Activated CD8-positive, alpha-beta T cell treated with anti-CD3 and anti-CD28 coated beads, Interleukin-2, amount 10 ng/mL, durations not matched to agents 7 days and 5 days (primary cell): ENCODE data around the gene CKS1B. TPM values are rescaled to one million over a fixed set of nuclear protein-coding genes. Genes with fewer than 3 reads are reported as not detected.

Experiments
- ATAC-seq: fragments of 150-1000 bp; cut with Tn5 transposase; one replicate; pipeline ENCODE4 v1.10.0; 2021; ENCODE audit warnings: moderate library complexity
- CTCF ChIA-PET: fragments of 350-600 bp; sonication (Branson Sonifier 250); formaldehyde crosslinking; loops from one replicate; lab custom pipeline; 2021; ENCODE audit warnings: antibody characterized with exemption; lab: Charles Lee
- POLR2A ChIA-PET: fragments of 350-600 bp; sonication (Branson Sonifier 250); formaldehyde crosslinking; loops from one replicate; lab custom pipeline; 2021; ENCODE audit warnings: antibody characterized with exemption; lab: Charles Lee
- DNase-seq: peaks from one replicate; pipeline ENCODE4 v3.0.0-alpha.2; 2020
- H3K27ac Mint-ChIP-seq: one replicate; pipeline ENCODE4 v1.8.0; 2021; ENCODE audit warnings: mild to moderate bottlenecking, mixed read lengths
- H3K27me3 Mint-ChIP-seq: one replicate; pipeline ENCODE4 v1.8.0; 2021; ENCODE audit warnings: low read depth, mixed read lengths
- H3K36me3 Mint-ChIP-seq: one replicate; pipeline ENCODE4 v1.8.0; 2021; ENCODE audit warnings: low read depth, mixed read lengths
- H3K4me1 Mint-ChIP-seq: one replicate; pipeline ENCODE4 v1.8.0; 2021; ENCODE audit warnings: low read depth, mixed read lengths
- H3K4me3 Mint-ChIP-seq: one replicate; pipeline ENCODE4 v1.8.0; 2021; ENCODE audit warnings: mild to moderate bottlenecking, mixed read lengths
- H3K9me3 Mint-ChIP-seq: one replicate; pipeline ENCODE4 v1.8.0; 2022; ENCODE audit warnings: mixed read lengths; ENCODE audit not compliant: insufficient read depth
- total RNA-seq, 2 experiments: library from RNA; stranded (reverse); gene quantifications; one replicate each; pipeline ENCODE4 v1.2.3, GENCODE V29; 2021

The CKS1B gene
- total RNA-seq, 2 experiments from 2014 or later: 151 to 153 TPM

DNA sequence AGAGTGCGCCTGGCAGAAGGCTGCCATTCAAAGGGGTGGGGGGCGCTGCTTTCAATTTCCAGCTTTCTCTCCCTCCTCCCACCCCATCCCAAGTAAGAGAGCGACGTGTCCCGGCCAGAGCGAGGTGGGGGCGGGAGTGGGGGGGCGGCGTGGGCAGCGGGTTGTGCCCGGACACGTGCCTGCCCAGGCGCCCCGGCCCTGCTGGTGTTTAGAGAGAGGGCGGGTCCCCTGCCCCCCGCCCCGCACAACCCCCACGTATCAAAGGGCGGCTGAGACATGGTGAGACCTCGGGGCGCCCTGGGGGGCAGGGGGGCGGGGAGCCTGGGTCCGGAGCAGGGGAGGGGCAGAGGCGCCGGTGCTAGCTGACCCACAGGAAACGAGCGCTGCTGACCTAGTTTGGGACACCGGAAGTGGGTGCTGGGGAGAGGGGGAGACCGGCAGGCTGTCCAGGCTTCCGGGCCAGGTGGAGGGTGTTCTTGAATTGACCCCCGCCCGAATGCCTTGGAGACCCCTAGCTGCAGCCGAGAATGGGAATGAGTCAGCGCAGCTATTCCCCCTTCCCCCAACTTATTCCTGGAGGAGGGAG, 29.4 kb downstream of the CKS1B start:
- peak overlapping the region; percentile 93 for H3K4me3 Mint-ChIP-seq
- no peaks in the 10 kb centered on the region for H3K9me3 Mint-ChIP-seq
- no peak for ATAC-seq
- H3K4me1 Mint-ChIP-seq: peaks cover 62% of the 10 kb centered on the region
- POLR2A ChIA-PET: interaction anchor here (1.8 to 2.1 kb wide), 2 partner anchors 21 to 29 kb away, joined by 6 to 8 read pairs; partner anchors contain the start of genes CKS1B and FLAD1
- H3K27ac Mint-ChIP-seq: peak overlapping the region; percentile 87
- H3K27me3 Mint-ChIP-seq: no peaks in the 10 kb centered on the region
- CTCF ChIA-PET: interaction anchor here (1.0 to 1.4 kb wide), 2 partner anchors 13 to 27 kb away, joined by 3 to 9 read pairs; no protein-coding TSS in a partner anchor
- DNase-seq: no peak
- H3K36me3 Mint-ChIP-seq: peaks cover 7% of the 10 kb centered on the region

DNA sequence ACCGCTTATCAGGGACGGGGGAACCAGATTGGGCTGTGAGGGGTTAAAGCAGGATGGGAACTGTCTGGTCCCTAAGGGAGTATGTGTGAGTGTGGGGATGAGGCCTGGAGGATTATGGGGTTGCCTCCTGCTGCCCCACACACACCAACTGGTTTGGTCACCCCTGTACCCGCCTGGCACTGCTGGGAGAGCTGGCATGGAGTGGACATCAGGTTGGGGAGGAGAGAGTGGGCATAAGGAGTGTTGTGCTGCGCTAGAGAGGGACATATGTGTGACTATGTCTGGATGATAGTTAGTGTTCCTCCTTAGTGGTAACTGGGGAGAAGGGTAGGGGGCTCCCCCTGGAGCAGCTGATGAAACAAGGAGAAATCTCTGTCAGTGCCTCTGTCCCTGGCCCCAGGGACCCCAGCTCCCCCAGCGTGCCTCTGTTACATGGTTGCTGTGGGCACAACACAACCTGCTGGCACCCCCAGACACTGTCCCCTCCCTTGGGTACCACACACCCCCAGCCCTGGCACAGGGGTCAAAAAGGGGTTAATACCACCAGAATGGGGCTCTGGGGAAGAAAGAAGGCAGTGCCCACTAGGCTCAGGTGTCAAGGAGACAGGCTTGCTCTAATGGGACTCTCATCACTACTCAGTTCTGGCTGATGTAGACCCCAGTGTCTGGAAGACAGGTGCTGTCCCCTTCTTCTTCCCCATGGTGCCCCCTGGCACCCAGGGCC, 30.0 kb downstream of the CKS1B start:
- ATAC-seq: no peak
- peak overlapping the region; percentile 85 for H3K27ac Mint-ChIP-seq
- peaks cover 7% of the 10 kb centered on the region for H3K36me3 Mint-ChIP-seq
- DNase-seq: no peak
- H3K4me1 Mint-ChIP-seq: peaks cover 63% of the 10 kb centered on the region
- H3K27me3 Mint-ChIP-seq: no peaks in the 10 kb centered on the region
- POLR2A ChIA-PET: interaction anchor here (2.1 kb wide), 1 partner anchor 29 kb away, joined by 8 read pairs; the partner anchor contains the start of gene CKS1B
- H3K4me3 Mint-ChIP-seq: peak overlapping the region; percentile 93
- CTCF ChIA-PET: interaction anchor here (1.4 kb wide), 1 partner anchor 13 kb away, joined by 9 read pairs; no protein-coding TSS in a partner anchor
- H3K9me3 Mint-ChIP-seq: no peaks in the 10 kb centered on the region

DNA sequence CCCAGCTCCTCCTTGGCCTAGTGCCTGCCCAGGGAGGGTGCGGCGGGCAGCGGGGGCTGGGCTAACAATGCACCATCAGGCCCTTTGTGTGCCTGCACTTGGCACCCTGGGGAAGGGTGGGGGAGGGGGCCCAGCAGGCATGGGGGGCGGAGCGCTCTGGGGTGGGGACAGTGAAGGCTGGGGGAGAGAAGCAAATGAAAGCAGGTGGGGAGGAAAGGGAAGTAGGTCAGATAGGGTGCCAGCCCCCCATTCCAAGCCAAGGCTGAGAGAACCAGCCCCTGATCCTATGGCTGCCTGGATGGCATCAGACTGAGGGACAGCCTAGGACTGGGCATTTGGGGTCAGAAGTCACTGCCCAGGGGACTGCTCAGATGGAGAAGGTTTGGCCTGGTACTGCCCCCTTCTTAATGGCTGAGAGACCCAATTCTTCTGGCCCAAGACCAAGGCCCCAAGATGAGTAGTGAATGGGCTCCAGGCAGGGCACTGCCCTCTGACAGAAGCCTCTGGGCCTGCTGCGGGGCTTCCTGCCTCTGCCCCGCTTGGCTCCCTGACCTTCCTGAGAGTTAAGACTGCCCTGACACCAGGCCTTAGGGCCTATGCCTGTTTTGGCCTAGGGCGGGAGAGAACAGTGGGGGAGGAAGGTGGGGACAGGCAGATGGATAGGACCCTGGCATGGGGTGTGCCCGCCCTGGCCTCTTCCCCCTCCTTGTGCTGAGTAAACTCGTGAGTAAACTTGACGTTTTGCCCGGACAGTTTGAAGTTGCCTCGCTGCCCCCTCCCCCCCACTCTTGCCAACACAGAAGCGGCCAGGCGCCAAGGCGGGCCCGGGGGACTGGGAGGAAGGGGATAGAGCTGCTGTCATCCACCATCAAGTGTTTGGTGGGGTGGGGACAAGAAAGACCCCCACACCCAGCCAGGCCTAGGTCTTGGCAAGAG, 30.9 kb downstream of the CKS1B start:
- H3K27ac Mint-ChIP-seq: peak overlapping the region; percentile 95
- ATAC-seq (no peak), DNase-seq (no peak)
- no peaks in the 10 kb centered on the region for H3K9me3 Mint-ChIP-seq
- no peaks in the 10 kb centered on the region for H3K27me3 Mint-ChIP-seq
- ChIA-PET CTCF (interaction anchor here (0.9 to 3.1 kb wide), 3 partner anchors 12 to 202 kb away, joined by 3 to 38 read pairs (median 4); no protein-coding TSS in a partner anchor), POLR2A (interaction anchor here (1.8 to 2.1 kb wide), 2 partner anchors 11 to 30 kb away, joined by 4 to 8 read pairs; partner anchors contain the start of gene CKS1B)
- H3K4me1 Mint-ChIP-seq: peaks cover 63% of the 10 kb centered on the region
- H3K4me3 Mint-ChIP-seq: peak overlapping the region; percentile 22
- H3K36me3 Mint-ChIP-seq: peaks cover 7% of the 10 kb centered on the region

DNA sequence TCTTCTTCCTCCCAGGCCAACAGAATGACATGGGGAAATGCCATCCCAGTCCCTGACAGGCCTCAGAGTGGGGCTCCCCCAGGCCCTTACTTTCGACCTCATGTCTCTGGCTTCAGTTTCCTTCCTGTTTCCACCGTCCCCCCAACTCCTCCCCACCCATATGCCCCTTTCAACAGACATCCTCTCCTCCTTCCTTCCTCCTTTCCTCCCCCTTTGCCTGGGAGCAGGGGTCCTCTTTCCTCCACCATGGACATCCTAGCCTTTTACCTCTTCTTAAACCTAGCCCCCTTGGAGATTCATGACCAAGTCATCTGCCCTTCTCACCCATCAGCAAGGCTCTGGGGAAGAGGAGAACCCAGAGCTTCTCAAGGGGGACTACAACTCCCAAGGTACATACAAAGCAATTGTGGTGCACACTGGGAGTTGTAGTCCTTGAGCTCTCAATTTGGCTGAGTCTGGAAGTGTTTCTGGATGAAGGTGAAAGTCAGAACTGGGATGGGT, 32.2 kb downstream of the CKS1B start:
- Mint-ChIP-seq H3K4me3 (peak overlapping the region; percentile 63), H3K27me3 (no peaks in the 10 kb centered on the region), H3K27ac (peak overlapping the region; percentile 95), H3K36me3 (peaks cover 7% of the 10 kb centered on the region), H3K4me1 (peaks cover 72% of the 10 kb centered on the region), H3K9me3 (no peaks in the 10 kb centered on the region)
- peak; percentile 67 for DNase-seq
- ATAC-seq: peak; percentile 45
- POLR2A ChIA-PET: interaction anchor here (0.9 to 1.8 kb wide), 3 partner anchors 10 to 24 kb away, joined by 3 to 4 read pairs (median 4); partner anchors contain the start of gene FLAD1
- CTCF ChIA-PET: interaction anchor here (0.5 to 3.1 kb wide), 8 partner anchors 10 to 687 kb away, joined by 3 to 38 read pairs (median 3); partner anchors contain the start of gene FLAD1

GRCh38 chr1:155007251-155007828, 32.9 kb downstream of the CKS1B start:
- Mint-ChIP-seq H3K27ac (peak overlapping the region; percentile 95), H3K4me3 (no peak overlapping the region), H3K36me3 (peaks cover 9% of the 10 kb centered on the region), H3K9me3 (no peaks in the 10 kb centered on the region), H3K4me1 (peaks cover 78% of the 10 kb centered on the region), H3K27me3 (no peaks in the 10 kb centered on the region)
- no peak for DNase-seq
- ChIA-PET POLR2A (interaction anchor here (0.9 to 1.8 kb wide), 3 partner anchors 9 to 25 kb away, joined by 3 to 4 read pairs (median 4); partner anchors contain the start of gene FLAD1), CTCF (interaction anchor here (0.9 to 3.1 kb wide), 6 partner anchors 8 to 78 kb away, joined by 3 to 38 read pairs (median 4); no protein-coding TSS in a partner anchor)
- peak; percentile 2 for ATAC-seq

DNA sequence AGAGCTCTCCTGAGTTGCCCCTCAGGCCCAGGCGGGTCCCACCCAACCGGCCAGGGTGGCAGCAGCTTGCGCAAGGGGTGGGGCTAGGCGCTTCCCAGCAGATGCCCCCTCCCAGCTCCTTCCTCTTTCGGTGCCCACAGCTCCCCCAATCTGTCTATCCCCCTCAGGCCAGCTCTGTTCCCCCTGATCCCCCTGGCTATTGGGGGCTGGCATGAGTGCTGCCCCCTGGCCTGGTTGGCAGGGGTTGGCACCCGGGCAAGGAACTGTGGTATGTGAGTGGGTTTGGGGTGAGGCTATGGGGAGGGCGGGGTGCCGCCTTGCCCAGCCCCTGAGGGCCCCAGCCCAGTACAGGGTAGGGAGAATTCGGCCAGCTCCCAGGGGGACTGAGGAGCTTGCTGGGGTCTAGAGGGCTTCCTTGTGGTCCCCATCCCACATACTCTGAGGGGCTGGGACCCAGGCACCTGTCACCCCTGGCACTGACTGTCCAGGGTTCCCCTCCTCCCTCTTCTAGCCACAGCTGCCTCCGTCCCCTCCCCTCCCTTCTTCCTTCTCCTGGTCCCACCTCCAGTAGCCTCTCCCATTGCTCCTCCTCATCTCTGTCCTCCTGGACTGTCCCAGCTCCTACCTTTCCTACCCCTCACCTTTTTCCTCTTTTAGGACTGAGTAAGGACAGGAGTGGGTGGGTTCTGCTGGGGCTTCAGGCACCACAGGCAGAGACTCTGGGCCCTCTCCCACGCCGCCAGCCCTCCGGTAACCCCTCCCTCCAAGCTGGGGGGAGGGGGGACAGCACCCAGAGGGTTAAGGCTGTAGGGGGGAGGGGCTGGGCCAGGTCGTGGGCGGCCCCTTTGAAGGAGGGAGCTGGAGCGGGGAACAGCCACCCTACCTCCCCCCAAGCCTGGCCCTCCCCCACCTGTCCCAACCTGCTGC, 33.8 kb downstream of the CKS1B start:
- peaks cover 9% of the 10 kb centered on the region for H3K36me3 Mint-ChIP-seq
- no peaks in the 10 kb centered on the region for H3K27me3 Mint-ChIP-seq
- H3K4me1 Mint-ChIP-seq: peaks cover 88% of the 10 kb centered on the region
- H3K4me3 Mint-ChIP-seq: no peak overlapping the region
- ATAC-seq (no peak), DNase-seq (no peak)
- H3K27ac Mint-ChIP-seq: no peak overlapping the region
- POLR2A ChIA-PET: interaction anchor here (0.7 kb wide), 1 partner anchor 36 kb away, joined by 3 read pairs; no protein-coding TSS in a partner anchor
- CTCF ChIA-PET: interaction anchor here (1.5 to 3.1 kb wide), 2 partner anchors 9 kb away, joined by 5 to 38 read pairs; no protein-coding TSS in a partner anchor
- no peaks in the 10 kb centered on the region for H3K9me3 Mint-ChIP-seq

GRCh38 chr1:155009221-155009711, 34.8 kb downstream of the CKS1B start:
- H3K4me3 Mint-ChIP-seq: no peak overlapping the region
- H3K9me3 Mint-ChIP-seq: no peaks in the 10 kb centered on the region
- H3K27me3 Mint-ChIP-seq: no peaks in the 10 kb centered on the region
- no peak for ATAC-seq
- H3K4me1 Mint-ChIP-seq: peaks cover 90% of the 10 kb centered on the region
- ChIA-PET POLR2A (no interaction called here), CTCF (no interaction called here)
- no peak for DNase-seq
- peaks cover 15% of the 10 kb centered on the region for H3K36me3 Mint-ChIP-seq
- peak overlapping the region; percentile 70 for H3K27ac Mint-ChIP-seq

DNA sequence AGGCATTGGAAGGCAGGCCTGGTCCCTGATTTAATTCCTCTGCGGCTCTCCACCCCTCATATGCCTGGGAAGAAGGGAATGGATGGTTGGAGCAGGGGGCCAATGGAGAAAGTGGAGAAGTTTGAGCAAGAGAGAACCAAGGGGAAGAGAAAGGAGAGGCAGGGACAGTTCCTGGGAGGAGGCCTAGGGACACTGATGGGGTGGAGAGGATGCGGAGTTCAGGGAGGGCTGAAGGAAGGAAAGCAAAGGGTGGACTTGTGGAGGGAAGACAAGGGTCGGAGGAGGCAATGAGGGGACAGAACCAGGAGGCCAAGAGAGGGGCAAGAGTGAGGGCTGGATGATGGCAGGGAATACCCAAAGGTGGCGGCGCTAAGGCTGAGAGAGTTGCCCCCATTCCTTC, 35.3 kb downstream of the CKS1B start:
- Mint-ChIP-seq H3K27ac (peak overlapping the region; percentile 70), H3K4me1 (peaks cover 89% of the 10 kb centered on the region), H3K4me3 (peak overlapping the region; percentile 57), H3K9me3 (no peaks in the 10 kb centered on the region), H3K27me3 (no peaks in the 10 kb centered on the region), H3K36me3 (peaks cover 13% of the 10 kb centered on the region)
- DNase-seq (no peak), ATAC-seq (no peak)
- CTCF ChIA-PET: interaction anchor here (1.0 to 2.1 kb wide), 6 partner anchors 10 to 75 kb away, joined by 3 to 6 read pairs (median 4); partner anchors contain the start of gene ADAM15
- POLR2A ChIA-PET: interaction anchor here (1.5 kb wide), 1 partner anchor 35 kb away, joined by 6 read pairs; the partner anchor contains the start of gene CKS1B

- CTCF ChIA-PET: interaction anchor here (0.7 to 2.1 kb wide), 8 partner anchors 9 to 75 kb away, joined by 3 to 6 read pairs (median 4); partner anchors contain the start of genes ADAM15 and LENEP
- Mint-ChIP-seq H3K27me3 (no peaks in the 10 kb centered on the region), H3K27ac (peak overlapping the region; percentile 70), H3K9me3 (no peaks in the 10 kb centered on the region), H3K4me3 (peak overlapping the region; percentile 57), H3K36me3 (peaks cover 13% of the 10 kb centered on the region), H3K4me1 (peaks cover 85% of the 10 kb centered on the region)
- POLR2A ChIA-PET: interaction anchor here (1.1 to 1.5 kb wide), 2 partner anchors 9 to 36 kb away, joined by 4 to 6 read pairs; partner anchors contain the start of gene CKS1B
- DNase-seq: peak; percentile 45
- ATAC-seq: no peak
These were observed 35.9 kb downstream of the CKS1B start for GRCh38 chr1:155010211-155010918.
